B cell (primary cell): ENCODE measurements around the gene PVALEF. TPM values are rescaled to one million over a fixed set of nuclear protein-coding genes. Genes with fewer than 3 reads are reported as not detected.

Source experiments
- ATAC-seq: fragments of 200-7000 bp; cut with Tn5 transposase; one replicate; pipeline ENCODE4 v1.10.0; 2021; ENCODE audit warnings: low read depth, mild to moderate bottlenecking, moderate number of reproducible peaks, moderate library complexity
- CTCF ChIA-PET: fragments of 350-600 bp; sonication (Branson Sonifier 250); formaldehyde crosslinking; loops from one replicate; lab custom pipeline; 2021; ENCODE audit warnings: antibody characterized with exemption, inconsistent platforms; lab: Charles Lee
- POLR2A ChIA-PET: fragments of 350-600 bp; sonication (Branson Sonifier 250); formaldehyde crosslinking; loops from one replicate; lab custom pipeline; 2021; ENCODE audit warnings: antibody characterized with exemption; lab: Charles Lee
- DNase-seq: peaks from one replicate; pipeline ENCODE4 v3.0.0; 2013
- H2AFZ ChIP-seq: 2 replicates; pipeline ENCODE4 v1.6.1; 2012; ENCODE audit warnings: mild to moderate bottlenecking, low read depth, low read length; ENCODE audit not compliant: insufficient read depth, poor library complexity, severe bottlenecking
- H3K27ac ChIP-seq, 2 donors: 1 replicate in 1 of 2; 2 replicates in 1 of 2; pipeline ENCODE4 v1.5.1; 2012 to 2013; ENCODE audit warnings: low read length in 2 of 2, mild to moderate bottlenecking in 2 of 2, moderate library complexity in 1 of 2
- H3K27me3 ChIP-seq, 4 experiments: fragments of 200-600 bp in 1 of 4; sonication (generic) in 1 of 4; replicated peaks in 1 of 4; 1 replicate in 2 of 4; 2 replicates in 2 of 4; pipeline versions ENCODE4 v1.6.1 to v1.7.0; 2013 to 2016; ENCODE audit warnings: low read length in 3 of 4, mild to moderate bottlenecking in 2 of 4, mixed read lengths in 1 of 4, moderate library complexity in 1 of 4; ENCODE audit not compliant: insufficient read depth in 4 of 4, control insufficient read depth in 3 of 4; ENCODE audit errors: control extremely low read depth in 1 of 4
- H3K36me3 ChIP-seq, 2 experiments: replicated peaks in 1 of 2; 1 replicate in 1 of 2; 2 replicates in 1 of 2; pipeline versions ENCODE4 v1.6.1 to v1.7.1; 2013; ENCODE audit warnings: low read length in 1 of 2; ENCODE audit not compliant: insufficient read depth in 2 of 2, control insufficient read depth in 1 of 2; ENCODE audit errors: control extremely low read depth in 1 of 2, extremely low read depth in 1 of 2
- H3K4me1 ChIP-seq, 2 donors: fragments of 200-600 bp in 1 of 2; sonication (generic) in 1 of 2; 1 replicate in 1 of 2; 2 replicates in 1 of 2; pipeline versions ENCODE4 v1.5.1 to v1.6.1; 2013 to 2017; ENCODE audit warnings: low read length in 2 of 2; ENCODE audit not compliant: control insufficient read depth in 2 of 2, insufficient read depth in 2 of 2
- H3K4me2 ChIP-seq: replicated peaks from 2 replicates; pipeline ENCODE3; 2012; ENCODE audit warnings: mild to moderate bottlenecking, low read depth, low read length; ENCODE audit not compliant: poor library complexity, severe bottlenecking
- H3K4me3 ChIP-seq, 5 experiments: fragments of 200-600 bp in 1 of 5; sonication (generic) in 1 of 5; 1 replicate in 3 of 5; 2 replicates in 2 of 5; pipeline versions ENCODE4 v1.5.1 to v1.7.0; 2011 to 2016; ENCODE audit warnings: low read length in 4 of 5, mild to moderate bottlenecking in 4 of 5, low read depth in 2 of 5, control low read depth in 1 of 5, moderate library complexity in 1 of 5; ENCODE audit not compliant: insufficient read depth in 1 of 5; ENCODE audit errors: control extremely low read depth in 1 of 5, extremely low read depth in 1 of 5
- H3K79me2 ChIP-seq: fragments of 200-600 bp; sonication (generic); one replicate; pipeline ENCODE4 v1.6.0; 2016; ENCODE audit warnings: low read length; ENCODE audit not compliant: control insufficient read depth, insufficient read depth
- H3K9ac ChIP-seq: fragments of 200-600 bp; sonication (generic); 2 replicates; pipeline ENCODE4 v1.6.1; 2017; ENCODE audit warnings: mild to moderate bottlenecking, low read length, moderate library complexity
- H3K9me3 ChIP-seq, 3 donors: one replicate each; pipeline versions ENCODE4 v1.6.1 to v1.7.1; 2013; ENCODE audit warnings: low read length in 2 of 3; ENCODE audit not compliant: control insufficient read depth in 2 of 3, insufficient read depth in 1 of 3; ENCODE audit errors: control extremely low read depth in 1 of 3
- H4K20me1 ChIP-seq: 2 replicates; pipeline ENCODE4 v1.6.0; 2012; ENCODE audit warnings: mild to moderate bottlenecking, low read length; ENCODE audit not compliant: insufficient read depth, control insufficient read depth, poor library complexity, severe bottlenecking
- H3K27ac Mint-ChIP-seq: one replicate; pipeline ENCODE4 v1.8.0; 2021; ENCODE audit warnings: mixed read lengths
- H3K27me3 Mint-ChIP-seq: one replicate; pipeline ENCODE4 v1.8.0; 2021; ENCODE audit warnings: mixed read lengths
- H3K4me1 Mint-ChIP-seq: one replicate; pipeline ENCODE4 v1.8.0; 2021; ENCODE audit warnings: mixed read lengths
- H3K4me3 Mint-ChIP-seq: one replicate; pipeline ENCODE4 v1.8.0; 2021; ENCODE audit warnings: mixed read lengths
- H3K9me3 Mint-ChIP-seq: one replicate; pipeline ENCODE4 v1.8.0; 2022; ENCODE audit warnings: mixed read lengths; ENCODE audit not compliant: insufficient read depth
- CTCF ChIP-seq: fragments of 200-600 bp; IDR thresholded peaks from one replicate; pipeline ENCODE4 v1.8.0; 2022; ENCODE audit warnings: antibody characterized with exemption, mild to moderate bottlenecking
- EZH2 ChIP-seq: IDR thresholded peaks from 2 replicates; pipeline ENCODE4 v1.6.1; 2012; ENCODE audit warnings: borderline replicate concordance, low read depth, mild to moderate bottlenecking, moderate library complexity, low read length; ENCODE audit not compliant: insufficient read depth, poor library complexity, severe bottlenecking
- WGBS: methylation state at CpG from one replicate; pipeline ENCODE4 v1.1.5; 2013; ENCODE audit warnings: missing lambda C conversion rate; ENCODE audit not compliant: insufficient coverage; 5-methylcytosine and 5-hydroxymethylcytosine counted together
- intact Hi-C: fragments of 100-400 bp; cut with micrococcal nuclease; formaldehyde crosslinking; loops from one replicate; pipeline ENCODE4 v1.10.0; 2022
- polyA plus RNA-seq: library from polyadenylated mRNA; depleted of rRNA; stranded (reverse); fragments of >200 nt; gene quantifications from 2 replicates; pipeline ENCODE4 v1.2.3, GENCODE V29; 2012
- total RNA-seq, 2 donors: library from RNA; stranded (reverse); fragments of 120-200 nt in 1 of 2; gene quantifications; 1 replicate in 1 of 2; 2 replicates in 1 of 2; pipeline versions ENCODE4 v1.2.3 to v1.2.4, GENCODE V29; 2013 to 2022

Gene PVALEF
- total and polyA plus RNA-seq, 2 donors (not counting 1 experiment from before 2014, with no cell fraction given): not detected

- Mint-ChIP-seq H3K4me3 (no peak overlapping the region), H3K9me3 (no peaks in the 10 kb centered on the region)
Observed at GRCh38 chr17:81162491-81162890, 2.8 kb upstream of the PVALEF start.

More at GRCh38 chr17:81162491-81162890, 2.8 kb upstream of the PVALEF start:
- 93% methylated on average over 9 of the region's 11 CpGs for WGBS
- Histone ChIP-seq H3K36me3 (no peaks in the 10 kb centered on the region), H3K27me3 (peaks cover 0 to 51% (median 15%) of the 10 kb centered on the region in 4 experiments), H3K4me3 (no peak overlapping the region), H3K4me1 (peaks cover 10 to 17% of the 10 kb centered on the region in 2 donors), H3K9ac (no peak overlapping the region), H3K9me3 (peaks cover 0 to 8% (median 0%) of the 10 kb centered on the region in 3 donors), H4K20me1 (no peaks in the 10 kb centered on the region), H3K27ac (no peak overlapping the region), H2AFZ (no peak overlapping the region), H3K79me2 (no peaks in the 10 kb centered on the region), H3K4me2 (no peak overlapping the region)
- ChIA-PET CTCF (no interaction called here), POLR2A (no interaction called here)
- intact Hi-C loops: no loop called here
- DNase-seq (no peak), ATAC-seq (no peak)
- Mint-ChIP-seq H3K27me3 (peaks cover 29% of the 10 kb centered on the region), H3K27ac (no peak overlapping the region), H3K4me1 (peaks cover 4% of the 10 kb centered on the region)
- TF ChIP-seq CTCF (no peak), EZH2 (no peak)
